Left ventricle myocardium inferior (tissue), 1 donor: ENCODE data around the gene EFTUD2. TPM values are rescaled to one million over a fixed set of nuclear protein-coding genes. Genes with fewer than 3 reads are reported as not detected.

Source experiments
- DNase-seq: peaks from one replicate; pipeline ENCODE4 v3.0.0-alpha.2; 2020
- H3K27ac ChIP-seq: fragments of 200-600 bp; replicated peaks from 2 replicates; pipeline ENCODE4 v1.8.0; 2021
- H3K27me3 ChIP-seq: fragments of 200-600 bp; 2 replicates; pipeline ENCODE4 v1.8.0; 2021; ENCODE audit warnings: low read depth
- H3K36me3 ChIP-seq: fragments of 200-600 bp; 2 replicates; pipeline ENCODE4 v1.8.0; 2021
- H3K4me1 ChIP-seq: fragments of 200-600 bp; 2 replicates; pipeline ENCODE4 v1.8.0; 2021
- H3K4me3 ChIP-seq: fragments of 200-600 bp; 2 replicates; pipeline ENCODE4 v1.8.0; 2021; ENCODE audit warnings: mild to moderate bottlenecking, moderate library complexity
- H3K9me3 ChIP-seq: fragments of 200-600 bp; replicated peaks from 2 replicates; pipeline ENCODE4 v1.8.0; 2021
- intact Hi-C: fragments of 100-400 bp; cut with micrococcal nuclease; formaldehyde crosslinking; loops from one replicate; pipeline ENCODE4 v1.11.0; 2022
- total RNA-seq: library from RNA; stranded (reverse); fragmentation: NEBNext Ultra II Directional; extraction: Animal tissue kit (Norgen Biotek cat#: 25700); gene quantifications from one replicate; pipeline ENCODE4 v1.2.1, GENCODE V29; 2021
- TF ChIP-seq, protein P1 (sequence below): fragments of 200-600 bp; IDR thresholded peaks from 2 replicates; pipeline ENCODE4 v1.8.0; 2021; ENCODE audit warnings: antibody characterized with exemption, mild to moderate bottlenecking, borderline replicate concordance
- donor health status: DM: no; HTN: yes; CAD: no; lungs with severe emphysema.

Gene EFTUD2
- total RNA-seq, 1 donor from 2014 or later: 62.0 TPM

GRCh38 chr17:44901411-44901921 is 2.2 kb upstream of the EFTUD2 start:
- Histone ChIP-seq H3K36me3 (no peaks in the 10 kb centered on the region), H3K27me3 (no peaks in the 10 kb centered on the region), H3K4me1 (peaks cover 37% of the 10 kb centered on the region), H3K9me3 (no peaks in the 10 kb centered on the region), H3K4me3 (no peak overlapping the region), H3K27ac (no peak overlapping the region)
- DNase-seq: no peak
- intact Hi-C loops: no loop called here
- TF ChIP-seq, protein P1, sequence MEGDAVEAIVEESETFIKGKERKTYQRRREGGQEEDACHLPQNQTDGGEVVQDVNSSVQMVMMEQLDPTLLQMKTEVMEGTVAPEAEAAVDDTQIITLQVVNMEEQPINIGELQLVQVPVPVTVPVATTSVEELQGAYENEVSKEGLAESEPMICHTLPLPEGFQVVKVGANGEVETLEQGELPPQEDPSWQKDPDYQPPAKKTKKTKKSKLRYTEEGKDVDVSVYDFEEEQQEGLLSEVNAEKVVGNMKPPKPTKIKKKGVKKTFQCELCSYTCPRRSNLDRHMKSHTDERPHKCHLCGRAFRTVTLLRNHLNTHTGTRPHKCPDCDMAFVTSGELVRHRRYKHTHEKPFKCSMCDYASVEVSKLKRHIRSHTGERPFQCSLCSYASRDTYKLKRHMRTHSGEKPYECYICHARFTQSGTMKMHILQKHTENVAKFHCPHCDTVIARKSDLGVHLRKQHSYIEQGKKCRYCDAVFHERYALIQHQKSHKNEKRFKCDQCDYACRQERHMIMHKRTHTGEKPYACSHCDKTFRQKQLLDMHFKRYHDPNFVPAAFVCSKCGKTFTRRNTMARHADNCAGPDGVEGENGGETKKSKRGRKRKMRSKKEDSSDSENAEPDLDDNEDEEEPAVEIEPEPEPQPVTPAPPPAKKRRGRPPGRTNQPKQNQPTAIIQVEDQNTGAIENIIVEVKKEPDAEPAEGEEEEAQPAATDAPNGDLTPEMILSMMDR: no peak

GRCh38 chr17:44900894-44901293 is 1.6 kb upstream of the EFTUD2 start:
- Histone ChIP-seq H3K27me3 (no peaks in the 10 kb centered on the region), H3K36me3 (peaks cover 4% of the 10 kb centered on the region), H3K27ac (no peak overlapping the region), H3K9me3 (no peaks in the 10 kb centered on the region), H3K4me1 (peaks cover 37% of the 10 kb centered on the region), H3K4me3 (no peak overlapping the region)
- DNase-seq: no peak
- TF ChIP-seq, protein P1: no peak
- intact Hi-C loops: no loop called here

GRCh38 chr17:44898768-44899073 is 524 bp downstream of the EFTUD2 start:
- intact Hi-C loops: no loop called here

GRCh38 chr17:44894642-44895041 is 4.6 kb downstream of the EFTUD2 start:
- peaks cover 26% of the 10 kb centered on the region for H3K4me1 ChIP-seq
- TF ChIP-seq, protein P1: no peak
- no peaks in the 10 kb centered on the region for H3K27me3 ChIP-seq
- no peak overlapping the region for H3K27ac ChIP-seq
- no peak for DNase-seq
- no peaks in the 10 kb centered on the region for H3K9me3 ChIP-seq
- H3K36me3 ChIP-seq: peaks cover 43% of the 10 kb centered on the region
- H3K4me3 ChIP-seq: no peak overlapping the region
- intact Hi-C loops: no loop called here

More at GRCh38 chr17:44898768-44899073, 524 bp downstream of the EFTUD2 start:
- no peaks in the 10 kb centered on the region for H3K27me3 ChIP-seq
- peak overlapping the region; percentile 98 for H3K27ac ChIP-seq
- H3K9me3 ChIP-seq: no peaks in the 10 kb centered on the region
- H3K4me3 ChIP-seq: peak overlapping the region; percentile 87
- H3K4me1 ChIP-seq: peaks cover 37% of the 10 kb centered on the region
- TF ChIP-seq, protein P1: no peak
- H3K36me3 ChIP-seq: peaks cover 13% of the 10 kb centered on the region
- DNase-seq: no peak

DNA sequence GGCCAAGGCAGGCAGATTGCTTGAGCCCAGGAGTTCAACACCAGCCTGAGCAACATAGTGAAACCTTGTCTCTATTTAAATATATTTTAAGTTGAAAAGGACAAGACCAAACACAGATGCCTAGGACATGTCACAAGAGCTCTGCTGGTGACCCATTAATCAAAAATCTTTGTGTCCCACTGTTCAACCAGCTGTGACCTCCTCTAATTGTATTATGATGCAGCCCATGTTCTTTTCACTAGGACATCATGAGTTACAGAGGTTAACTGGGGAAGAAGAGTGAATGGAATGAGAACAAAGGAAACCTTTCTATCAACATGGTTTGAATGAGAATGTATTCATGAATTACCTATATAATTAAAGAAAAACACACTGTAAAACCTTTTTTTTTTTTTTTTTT is 7.0 kb downstream of the EFTUD2 start:
- H3K4me3 ChIP-seq: no peak overlapping the region
- H3K36me3 ChIP-seq: peaks cover 43% of the 10 kb centered on the region
- TF ChIP-seq, protein P1: no peak
- no peaks in the 10 kb centered on the region for H3K27me3 ChIP-seq
- no peak for DNase-seq
- no peak overlapping the region for H3K27ac ChIP-seq
- peaks cover 19% of the 10 kb centered on the region for H3K4me1 ChIP-seq
- no peaks in the 10 kb centered on the region for H3K9me3 ChIP-seq
- intact Hi-C loops: no loop called here

- H3K9me3 ChIP-seq: no peaks in the 10 kb centered on the region
- DNase-seq: no peak
- intact Hi-C loops: no loop called here
- H3K4me1 ChIP-seq: peaks cover 15% of the 10 kb centered on the region
- no peak overlapping the region for H3K4me3 ChIP-seq
- TF ChIP-seq, protein P1: no peak
- no peaks in the 10 kb centered on the region for H3K27me3 ChIP-seq
- H3K36me3 ChIP-seq: peaks cover 63% of the 10 kb centered on the region
- no peak overlapping the region for H3K27ac ChIP-seq
These were observed 10.2 kb downstream of the EFTUD2 start for GRCh38 chr17:44889003-44889402.
